HEK293 (cell line): ENCODE measurements around the gene CALHM1.

Source experiments
- CTCF ChIA-PET: fragments of 350-600 bp; formaldehyde crosslinking; extraction: SDS; loops from one replicate; lab custom pipeline; 2021; ENCODE audit warnings: antibody characterized with exemption; lab: Yijun Ruan, JAX
- POLR2A ChIA-PET: fragments of 300-600 bp; formaldehyde crosslinking; extraction: SDS; loops from one replicate; lab custom pipeline; 2020; ENCODE audit warnings: antibody characterized with exemption, inconsistent platforms; lab: Yijun Ruan, JAX
- H3K27ac ChIP-seq: fragments of 200-500 bp; sonication (Bioruptor generic); 2 replicates; pipeline ENCODE4 v1.5.1; 2014; ENCODE audit warnings: low read depth, low read length, control low read depth, inconsistent platforms; ENCODE audit errors: extremely low read depth
- H3K36me3 ChIP-seq, 2 experiments: fragments of 200-500 bp in 1 of 2; sonication (Bioruptor generic) in 1 of 2; 1 replicate in 1 of 2; 2 replicates in 1 of 2; pipeline ENCODE4 v1.5.1; 2014 to 2017; ENCODE audit warnings: inconsistent platforms in 2 of 2, low read length in 2 of 2; ENCODE audit not compliant: control insufficient read depth in 2 of 2, insufficient read depth in 1 of 2
- H3K4me1 ChIP-seq: fragments of 200-500 bp; sonication (Bioruptor generic); 2 replicates; pipeline ENCODE4 v1.5.1; 2014; ENCODE audit warnings: mild to moderate bottlenecking, low read length, inconsistent platforms; ENCODE audit not compliant: control insufficient read depth, insufficient read depth
- H3K4me3 ChIP-seq: 2 replicates; pipeline ENCODE4 v1.5.1; 2011; ENCODE audit warnings: low read depth, mild to moderate bottlenecking, control low read depth, low read length, moderate library complexity
- H3K9me3 ChIP-seq: fragments of 200-500 bp; sonication (Bioruptor generic); 2 replicates; pipeline ENCODE4 v1.5.1; 2014; ENCODE audit warnings: low read depth, low read length, inconsistent platforms; ENCODE audit not compliant: control insufficient read depth, insufficient read depth
- GLI2 ChIP-seq: fragments of 450-650 bp; formaldehyde crosslinking; IDR thresholded peaks from 2 replicates; pipeline ENCODE4; 2017; ENCODE audit warnings: missing biosample characterization, missing genetic modification characterization, low read depth, borderline replicate concordance
- KLF7 ChIP-seq: fragments of 450-650 bp; formaldehyde crosslinking; IDR thresholded peaks from 2 replicates; pipeline ENCODE4 v1.5.1; 2016; ENCODE audit warnings: missing biosample characterization, missing genetic modification characterization, borderline replicate concordance
- RBAK ChIP-seq: fragments of 450-650 bp; formaldehyde crosslinking; IDR thresholded peaks from 2 replicates; pipeline ENCODE4 v1.5.1; 2016; ENCODE audit warnings: missing biosample characterization, missing genetic modification characterization
- REST ChIP-seq: fragments of 450-650 bp; formaldehyde crosslinking; IDR thresholded peaks from 2 replicates; pipeline ENCODE4 v1.5.1; 2016; ENCODE audit warnings: missing biosample characterization, missing genetic modification characterization
- SP3 ChIP-seq: fragments of 450-650 bp; formaldehyde crosslinking; IDR thresholded peaks from 2 replicates; pipeline ENCODE4 v1.5.1; 2016; ENCODE audit warnings: missing biosample characterization, missing genetic modification characterization
- WT1 ChIP-seq: fragments of 450-650 bp; formaldehyde crosslinking; IDR thresholded peaks from 2 replicates; pipeline ENCODE4 v1.5.1; 2016; ENCODE audit warnings: missing biosample characterization, missing genetic modification characterization
- ZNF155 ChIP-seq: fragments of 450-650 bp; formaldehyde crosslinking; IDR thresholded peaks from 2 replicates; pipeline ENCODE4 v1.5.1; 2016; ENCODE audit warnings: missing biosample characterization, missing genetic modification characterization
- ZNF175 ChIP-seq: fragments of 450-650 bp; formaldehyde crosslinking; IDR thresholded peaks from 2 replicates; pipeline ENCODE4 v1.5.1; 2016; ENCODE audit warnings: missing biosample characterization, missing genetic modification characterization
- ZNF23 ChIP-seq: fragments of 450-650 bp; formaldehyde crosslinking; IDR thresholded peaks from 2 replicates; pipeline ENCODE4 v1.5.1; 2016; ENCODE audit warnings: missing biosample characterization, missing genetic modification characterization, borderline replicate concordance
- ZNF24 ChIP-seq: fragments of 450-650 bp; formaldehyde crosslinking; IDR thresholded peaks from 2 replicates; pipeline ENCODE4 v1.5.1; 2016; ENCODE audit warnings: missing biosample characterization, missing genetic modification characterization
- ZNF248 ChIP-seq: fragments of 450-650 bp; formaldehyde crosslinking; IDR thresholded peaks from 2 replicates; pipeline ENCODE4 v1.5.1; 2017; ENCODE audit warnings: missing biosample characterization, missing genetic modification characterization
- ZNF426 ChIP-seq: fragments of 450-650 bp; formaldehyde crosslinking; IDR thresholded peaks from 2 replicates; pipeline ENCODE4 v1.5.1; 2017; ENCODE audit warnings: missing biosample characterization, missing genetic modification characterization, mild to moderate bottlenecking, inconsistent platforms, moderate library complexity
- ZNF433 ChIP-seq: fragments of 450-650 bp; formaldehyde crosslinking; IDR thresholded peaks from 2 replicates; pipeline ENCODE4 v1.5.1; 2016; ENCODE audit warnings: missing biosample characterization, missing genetic modification characterization, low read depth
- ZNF521 ChIP-seq: fragments of 450-650 bp; formaldehyde crosslinking; IDR thresholded peaks from 2 replicates; pipeline ENCODE4 v1.5.1; 2017; ENCODE audit warnings: missing biosample characterization, mild to moderate bottlenecking, missing genetic modification characterization
- ZNF560 ChIP-seq: fragments of 450-650 bp; formaldehyde crosslinking; IDR thresholded peaks from 2 replicates; pipeline ENCODE4 v1.5.1; 2017; ENCODE audit warnings: missing biosample characterization, missing genetic modification characterization, borderline replicate concordance
- ZNF561 ChIP-seq: fragments of 450-650 bp; IDR thresholded peaks from 2 replicates; pipeline ENCODE4 v1.5.1; 2018; ENCODE audit warnings: missing biosample characterization, missing genetic modification characterization, borderline replicate concordance
- ZNF600 ChIP-seq: fragments of 450-650 bp; formaldehyde crosslinking; IDR thresholded peaks from 2 replicates; pipeline ENCODE4 v1.5.1; 2016; ENCODE audit warnings: missing biosample characterization, missing genetic modification characterization
- ZNF677 ChIP-seq: fragments of 450-650 bp; IDR thresholded peaks from 2 replicates; pipeline ENCODE4 v1.5.0; 2018; ENCODE audit warnings: missing biosample characterization, mild to moderate bottlenecking, missing genetic modification characterization, moderate library complexity
- ZNF776 ChIP-seq: fragments of 450-650 bp; formaldehyde crosslinking; IDR thresholded peaks from 2 replicates; pipeline ENCODE4 v1.5.0; 2017; ENCODE audit warnings: missing biosample characterization, missing genetic modification characterization, borderline replicate concordance
- ZNF785 ChIP-seq: fragments of 450-650 bp; formaldehyde crosslinking; IDR thresholded peaks from 2 replicates; pipeline ENCODE4 v1.5.1; 2016; ENCODE audit warnings: missing biosample characterization, missing genetic modification characterization
- ZSCAN30 ChIP-seq: fragments of 450-650 bp; IDR thresholded peaks from 2 replicates; pipeline ENCODE4 v1.5.1; 2018; ENCODE audit warnings: missing biosample characterization, mild to moderate bottlenecking, missing genetic modification characterization, moderate library complexity
- TF ChIP-seq, protein P1 (sequence below): fragments of 450-650 bp; formaldehyde crosslinking; IDR thresholded peaks from 2 replicates; pipeline ENCODE4 v1.5.1; 2016; ENCODE audit warnings: missing biosample characterization, missing genetic modification characterization
- TF ChIP-seq, protein P2 (sequence below): fragments of 450-650 bp; formaldehyde crosslinking; IDR thresholded peaks from 2 replicates; pipeline ENCODE4 v1.5.1; 2016; ENCODE audit warnings: missing biosample characterization, missing genetic modification characterization

CALHM1 gene

DNA sequence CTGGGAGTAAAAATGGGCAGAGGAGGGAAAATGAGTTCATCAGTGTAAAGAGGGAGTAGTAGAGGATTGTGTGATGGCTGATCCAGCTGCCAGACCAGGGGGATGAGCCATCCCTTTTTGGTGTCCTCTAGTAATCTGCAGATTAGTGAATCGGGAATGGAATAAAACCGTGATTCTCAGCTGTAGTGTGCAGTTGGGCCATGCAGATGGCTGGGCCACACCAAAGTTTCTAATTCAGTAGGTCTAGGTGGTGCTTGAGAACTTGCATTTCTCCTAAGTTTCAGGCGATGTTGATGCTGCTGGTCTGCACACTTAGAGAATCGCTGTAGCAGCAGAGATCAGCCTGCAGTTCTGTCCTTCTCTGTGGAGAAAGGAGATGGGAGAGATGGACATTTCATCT is 39.6 kb downstream of the CALHM1 start:
- Histone ChIP-seq H3K4me3 (no peak overlapping the region), H3K27ac (no peak overlapping the region), H3K9me3 (no peaks in the 10 kb centered on the region), H3K4me1 (no peaks in the 10 kb centered on the region), H3K36me3 (peaks cover 52 to 92% of the 10 kb centered on the region in 2 experiments)
- ChIA-PET CTCF (interaction anchor here (0.6 to 7.7 kb wide), 13 partner anchors 30 to 271 kb away, joined by 3 to 58 read pairs (median 4); no protein-coding TSS in a partner anchor), POLR2A (no interaction called here)
- TF ChIP-seq ZSCAN30 (tag by site-specific recombination), result no peak
- no peak for TF ChIP-seq ZNF776
- no peak for TF ChIP-seq ZNF23 (tag by site-specific recombination)
- TF ChIP-seq ZNF785 (tag by site-specific recombination), result no peak
- TF ChIP-seq ZNF426, result no peak
- no peak for TF ChIP-seq ZNF561 (tag by site-specific recombination)
- no peak for TF ChIP-seq ZNF521 (tag by site-specific recombination)

DNA sequence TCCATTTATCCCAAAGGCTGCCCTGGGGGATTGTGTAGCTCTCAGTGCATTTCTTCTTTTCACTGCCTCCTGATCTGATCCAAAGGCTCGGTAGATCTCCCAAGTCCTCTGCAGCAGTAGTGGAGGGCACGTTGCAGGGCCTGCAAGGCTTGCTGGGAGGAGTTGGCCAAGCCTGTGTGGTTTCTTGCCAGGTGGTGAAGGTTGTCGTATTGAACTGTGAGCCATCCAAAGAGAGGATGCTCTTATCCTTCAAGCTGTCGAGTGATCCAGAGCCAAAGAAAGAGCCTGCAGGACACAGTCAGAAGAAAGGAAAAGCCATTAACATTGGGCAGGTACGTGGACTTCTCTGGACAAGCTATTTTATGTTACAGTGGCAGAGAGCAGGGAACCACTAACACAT is 41.1 kb downstream of the CALHM1 start:
- Histone ChIP-seq H3K9me3 (no peaks in the 10 kb centered on the region), H3K27ac (no peak overlapping the region), H3K4me3 (no peak overlapping the region), H3K4me1 (no peaks in the 10 kb centered on the region), H3K36me3 (peaks cover 57 to 92% of the 10 kb centered on the region in 2 experiments)
- TF ChIP-seq, protein P1, sequence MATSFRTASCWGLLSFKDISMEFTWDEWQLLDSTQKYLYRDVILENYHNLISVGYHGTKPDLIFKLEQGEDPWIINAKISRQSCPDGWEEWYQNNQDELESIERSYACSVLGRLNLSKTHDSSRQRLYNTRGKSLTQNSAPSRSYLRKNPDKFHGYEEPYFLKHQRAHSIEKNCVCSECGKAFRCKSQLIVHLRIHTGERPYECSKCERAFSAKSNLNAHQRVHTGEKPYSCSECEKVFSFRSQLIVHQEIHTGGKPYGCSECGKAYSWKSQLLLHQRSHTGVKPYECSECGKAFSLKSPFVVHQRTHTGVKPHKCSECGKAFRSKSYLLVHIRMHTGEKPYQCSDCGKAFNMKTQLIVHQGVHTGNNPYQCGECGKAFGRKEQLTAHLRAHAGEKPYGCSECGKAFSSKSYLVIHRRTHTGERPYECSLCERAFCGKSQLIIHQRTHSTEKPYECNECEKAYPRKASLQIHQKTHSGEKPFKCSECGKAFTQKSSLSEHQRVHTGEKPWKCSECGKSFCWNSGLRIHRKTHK (tag by site-specific recombination), result no peak
- no peak for TF ChIP-seq ZNF155 (tag by site-specific recombination)
- TF ChIP-seq ZNF24 (tag by site-specific recombination), result no peak
- TF ChIP-seq, protein P2, sequence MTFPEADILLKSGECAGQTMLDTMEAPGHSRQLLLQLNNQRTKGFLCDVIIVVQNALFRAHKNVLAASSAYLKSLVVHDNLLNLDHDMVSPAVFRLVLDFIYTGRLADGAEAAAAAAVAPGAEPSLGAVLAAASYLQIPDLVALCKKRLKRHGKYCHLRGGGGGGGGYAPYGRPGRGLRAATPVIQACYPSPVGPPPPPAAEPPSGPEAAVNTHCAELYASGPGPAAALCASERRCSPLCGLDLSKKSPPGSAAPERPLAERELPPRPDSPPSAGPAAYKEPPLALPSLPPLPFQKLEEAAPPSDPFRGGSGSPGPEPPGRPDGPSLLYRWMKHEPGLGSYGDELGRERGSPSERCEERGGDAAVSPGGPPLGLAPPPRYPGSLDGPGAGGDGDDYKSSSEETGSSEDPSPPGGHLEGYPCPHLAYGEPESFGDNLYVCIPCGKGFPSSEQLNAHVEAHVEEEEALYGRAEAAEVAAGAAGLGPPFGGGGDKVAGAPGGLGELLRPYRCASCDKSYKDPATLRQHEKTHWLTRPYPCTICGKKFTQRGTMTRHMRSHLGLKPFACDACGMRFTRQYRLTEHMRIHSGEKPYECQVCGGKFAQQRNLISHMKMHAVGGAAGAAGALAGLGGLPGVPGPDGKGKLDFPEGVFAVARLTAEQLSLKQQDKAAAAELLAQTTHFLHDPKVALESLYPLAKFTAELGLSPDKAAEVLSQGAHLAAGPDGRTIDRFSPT (tag by site-specific recombination), result no peak
- no peak for TF ChIP-seq ZNF248 (tag by site-specific recombination)
- no peak for TF ChIP-seq ZNF175
- TF ChIP-seq ZNF433 (tag by site-specific recombination), result no peak
- no peak for TF ChIP-seq RBAK
- TF ChIP-seq KLF7 (tag by site-specific recombination), result no peak
- no peak for TF ChIP-seq ZNF560 (tag by site-specific recombination)
- no peak for TF ChIP-seq ZNF23 (tag by site-specific recombination)
- TF ChIP-seq ZNF677 (tag by site-specific recombination), result no peak
- no peak for TF ChIP-seq REST (tag by site-specific recombination)
- TF ChIP-seq WT1 (tag by site-specific recombination), result no peak
- TF ChIP-seq SP3 (tag by site-specific recombination), result no peak
- no peak for TF ChIP-seq ZNF776
- TF ChIP-seq GLI2 (tag by site-specific recombination), result no peak
- TF ChIP-seq ZNF600, result no peak
- CTCF ChIA-PET, result interaction anchor here (0.6 to 7.7 kb wide), 15 partner anchors 9 to 268 kb away, joined by 3 to 58 read pairs (median 6); no protein-coding TSS in a partner anchor
- POLR2A ChIA-PET, result no interaction called here
